Ureter (tissue), 1 donor: ENCODE measurements around the gene PRLH. TPM values are rescaled to one million over a fixed set of nuclear protein-coding genes. Genes with fewer than 3 reads are reported as not detected.

ENCODE experiments used
- DNase-seq: peaks from one replicate; pipeline ENCODE4 v3.0.0-alpha.2; 2020; ENCODE audit warnings: low spot score
- total RNA-seq: library from RNA; stranded (reverse); gene quantifications from one replicate; pipeline ENCODE4 v1.2.4, GENCODE V29; 2023
- donor health status: DM: yes; HTN: yes; CAD: no.

The PRLH gene
- total RNA-seq, result not detected

GRCh38 chr2:237566401-237567235 lies at the start of gene PRLH:
TSS of gene PRLH (plus strand) at chr2:237566574. CDS start at chr2:237566574, 0 bp downstream.
- DNase-seq, result no peak

GRCh38 chr2:237517163-237517562 lies 49.2 kb upstream of the PRLH start:
- no peak for DNase-seq

GRCh38 chr2:237517990-237518389 lies 48.4 kb upstream of the PRLH start:
- no peak for DNase-seq

GRCh38 chr2:237519506-237520245 lies 46.7 kb upstream of the PRLH start:
- no peak for DNase-seq

- DNase-seq, result no peak
Measured at GRCh38 chr2:237520290-237520689, 46.1 kb upstream of the PRLH start.

GRCh38 chr2:237524631-237525030 lies 41.7 kb upstream of the PRLH start:
- no peak for DNase-seq

- no peak for DNase-seq
Measured at GRCh38 chr2:237525559-237526157, 40.7 kb upstream of the PRLH start.

GRCh38 chr2:237527233-237527632 lies 39.1 kb upstream of the PRLH start:
- no peak for DNase-seq

GRCh38 chr2:237527766-237528165 lies 38.6 kb upstream of the PRLH start:
- DNase-seq, result no peak

GRCh38 chr2:237529452-237530402 lies 36.6 kb upstream of the PRLH start:
- no peak for DNase-seq

- DNase-seq, result no peak
Measured at GRCh38 chr2:237530472-237531433, 35.6 kb upstream of the PRLH start.

- no peak for DNase-seq
Measured at GRCh38 chr2:237532160-237532559, 34.2 kb upstream of the PRLH start.

GRCh38 chr2:237533668-237534161 lies 32.7 kb upstream of the PRLH start:
- DNase-seq, result no peak

- DNase-seq, result no peak
Measured at GRCh38 chr2:237534380-237534779, 32.0 kb upstream of the PRLH start.

GRCh38 chr2:237535385-237536082 lies 30.8 kb upstream of the PRLH start:
- DNase-seq, result no peak

- no peak for DNase-seq
Measured at GRCh38 chr2:237536083-237536415, 30.3 kb upstream of the PRLH start.

- DNase-seq, result no peak
Measured at GRCh38 chr2:237536617-237537016, 29.8 kb upstream of the PRLH start.

- DNase-seq, result no peak
Measured at GRCh38 chr2:237538001-237538720, 28.2 kb upstream of the PRLH start.

GRCh38 chr2:237538901-237539300 lies 27.5 kb upstream of the PRLH start:
- no peak for DNase-seq
